ENCODE results near the gene ZXDC. TPM values are rescaled to one million over a fixed set of nuclear protein-coding genes. Genes with fewer than 3 reads are reported as not detected.

The ZXDC gene
- total RNA-seq, 2 donors from 2014 or later, result 30.5 to 31.6 TPM

DNA sequence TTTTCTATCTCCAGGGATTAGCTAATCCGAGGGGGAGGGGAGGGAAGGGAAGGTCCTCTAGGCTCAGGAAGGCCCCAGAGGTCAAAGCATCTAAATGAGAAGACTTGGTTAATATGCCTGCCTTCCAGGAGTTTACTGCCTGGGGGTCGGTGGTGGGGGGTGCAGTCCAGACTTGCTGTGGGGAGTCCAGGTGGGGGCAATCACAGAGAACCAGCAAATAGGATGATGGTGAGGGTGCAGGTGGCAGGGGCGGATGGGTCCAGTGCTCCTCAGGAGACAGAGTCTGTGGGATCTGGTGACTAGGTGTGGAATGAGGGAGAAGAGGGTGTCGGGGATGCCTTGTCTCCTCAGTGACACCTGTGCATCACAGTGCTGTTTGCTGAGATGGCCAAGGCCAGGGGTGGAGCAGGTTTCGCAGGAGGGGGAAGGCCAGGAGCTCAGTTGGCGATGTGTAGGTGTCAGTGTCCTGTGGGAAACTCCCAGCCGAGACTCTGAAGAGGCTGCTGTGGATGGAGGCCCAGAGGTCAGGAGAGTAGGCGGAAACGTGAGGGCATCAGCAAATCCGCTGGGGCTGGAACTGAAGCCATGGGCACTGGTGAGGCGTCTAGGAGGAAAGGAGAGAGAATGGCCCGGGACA is 72.9 kb downstream of the ZXDC start:
- Histone ChIP-seq H3K27ac (ENCODE audit: low read depth, low read length) (no peak overlapping the region), H3K9ac (ENCODE audit: extremely low read depth, low read length, poor library complexity, severe bottlenecking) (no peak overlapping the region), H3K4me1 (ENCODE audit: control insufficient read depth, insufficient read depth, low read length) (no peaks in the 10 kb centered on the region), H3K4me3 (ENCODE audit: low read length) (no peak overlapping the region), H3K27me3 (ENCODE audit: control insufficient read depth, insufficient read depth, low read length, poor library complexity, severe bottlenecking) (no peaks in the 10 kb centered on the region), H3K9me3 (ENCODE audit: control insufficient read depth, low read length) (no peaks in the 10 kb centered on the region), H3K36me3 (ENCODE audit: control insufficient read depth, insufficient read depth, low read length) (no peaks in the 10 kb centered on the region)
- no peak overlapping the region for H3K27ac Mint-ChIP-seq
- DNase-seq, result no peak
- WGBS, 2 experiments (ENCODE audit: insufficient coverage in 1 of 2, insufficient read length in 1 of 2), result 90 to 97% methylated on average over 6 to 12 of the region's 12 CpGs
- peaks cover 2% of the 10 kb centered on the region for H3K27me3 Mint-ChIP-seq (ENCODE audit: insufficient read depth)
- TF ChIP-seq, protein P1, sequence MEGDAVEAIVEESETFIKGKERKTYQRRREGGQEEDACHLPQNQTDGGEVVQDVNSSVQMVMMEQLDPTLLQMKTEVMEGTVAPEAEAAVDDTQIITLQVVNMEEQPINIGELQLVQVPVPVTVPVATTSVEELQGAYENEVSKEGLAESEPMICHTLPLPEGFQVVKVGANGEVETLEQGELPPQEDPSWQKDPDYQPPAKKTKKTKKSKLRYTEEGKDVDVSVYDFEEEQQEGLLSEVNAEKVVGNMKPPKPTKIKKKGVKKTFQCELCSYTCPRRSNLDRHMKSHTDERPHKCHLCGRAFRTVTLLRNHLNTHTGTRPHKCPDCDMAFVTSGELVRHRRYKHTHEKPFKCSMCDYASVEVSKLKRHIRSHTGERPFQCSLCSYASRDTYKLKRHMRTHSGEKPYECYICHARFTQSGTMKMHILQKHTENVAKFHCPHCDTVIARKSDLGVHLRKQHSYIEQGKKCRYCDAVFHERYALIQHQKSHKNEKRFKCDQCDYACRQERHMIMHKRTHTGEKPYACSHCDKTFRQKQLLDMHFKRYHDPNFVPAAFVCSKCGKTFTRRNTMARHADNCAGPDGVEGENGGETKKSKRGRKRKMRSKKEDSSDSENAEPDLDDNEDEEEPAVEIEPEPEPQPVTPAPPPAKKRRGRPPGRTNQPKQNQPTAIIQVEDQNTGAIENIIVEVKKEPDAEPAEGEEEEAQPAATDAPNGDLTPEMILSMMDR (conservative IDR thresholded peaks at IDR 0.05), result no peak
- H3K4me1 Mint-ChIP-seq, result no peaks in the 10 kb centered on the region
- no peak overlapping the region for H3K4me3 Mint-ChIP-seq
- H3K9me3 Mint-ChIP-seq, result no peaks in the 10 kb centered on the region
- no peaks in the 10 kb centered on the region for H3K36me3 Mint-ChIP-seq (ENCODE audit: low read depth)

DNA sequence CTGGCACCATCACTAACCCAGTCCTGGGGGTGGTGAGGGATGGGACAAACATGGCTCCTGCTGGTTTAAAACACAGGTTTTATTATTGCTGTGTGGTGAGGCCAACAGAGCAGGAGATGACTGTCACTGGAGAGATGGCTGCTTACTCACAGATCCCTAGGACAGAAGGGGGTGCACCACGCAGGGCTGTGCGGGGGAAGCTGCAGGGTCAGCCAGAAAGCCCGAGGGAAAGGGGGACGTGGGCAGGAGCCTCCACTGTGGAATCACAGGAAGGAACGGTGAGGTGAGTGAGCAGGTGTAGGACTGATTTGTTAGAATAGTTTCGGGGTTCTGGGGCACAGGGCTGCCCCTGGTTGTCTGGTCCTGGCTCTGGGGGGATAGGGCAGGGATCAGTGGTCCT is 73.5 kb downstream of the ZXDC start:
- Mint-ChIP-seq H3K27me3 (ENCODE audit: insufficient read depth) (peaks cover 2% of the 10 kb centered on the region), H3K27ac (no peak overlapping the region), H3K9me3 (no peaks in the 10 kb centered on the region), H3K4me1 (no peaks in the 10 kb centered on the region), H3K4me3 (no peak overlapping the region), H3K36me3 (ENCODE audit: low read depth) (no peaks in the 10 kb centered on the region)
- Histone ChIP-seq H3K4me1 (ENCODE audit: control insufficient read depth, insufficient read depth, low read length) (no peaks in the 10 kb centered on the region), H3K27me3 (ENCODE audit: control insufficient read depth, insufficient read depth, low read length, poor library complexity, severe bottlenecking) (no peaks in the 10 kb centered on the region), H3K36me3 (ENCODE audit: control insufficient read depth, insufficient read depth, low read length) (no peaks in the 10 kb centered on the region), H3K27ac (ENCODE audit: low read depth, low read length) (no peak overlapping the region), H3K4me3 (ENCODE audit: low read length) (no peak overlapping the region), H3K9ac (ENCODE audit: extremely low read depth, low read length, poor library complexity, severe bottlenecking) (no peak overlapping the region), H3K9me3 (ENCODE audit: control insufficient read depth, low read length) (no peaks in the 10 kb centered on the region)
- DNase-seq, result no peak
- 86 to 96% methylated on average over 3 to 6 of the region's 6 CpGs for WGBS, 2 experiments (ENCODE audit: insufficient coverage in 1 of 2, insufficient read length in 1 of 2)
- TF ChIP-seq, protein P1 (conservative IDR thresholded peaks at IDR 0.05), result no peak

DNA sequence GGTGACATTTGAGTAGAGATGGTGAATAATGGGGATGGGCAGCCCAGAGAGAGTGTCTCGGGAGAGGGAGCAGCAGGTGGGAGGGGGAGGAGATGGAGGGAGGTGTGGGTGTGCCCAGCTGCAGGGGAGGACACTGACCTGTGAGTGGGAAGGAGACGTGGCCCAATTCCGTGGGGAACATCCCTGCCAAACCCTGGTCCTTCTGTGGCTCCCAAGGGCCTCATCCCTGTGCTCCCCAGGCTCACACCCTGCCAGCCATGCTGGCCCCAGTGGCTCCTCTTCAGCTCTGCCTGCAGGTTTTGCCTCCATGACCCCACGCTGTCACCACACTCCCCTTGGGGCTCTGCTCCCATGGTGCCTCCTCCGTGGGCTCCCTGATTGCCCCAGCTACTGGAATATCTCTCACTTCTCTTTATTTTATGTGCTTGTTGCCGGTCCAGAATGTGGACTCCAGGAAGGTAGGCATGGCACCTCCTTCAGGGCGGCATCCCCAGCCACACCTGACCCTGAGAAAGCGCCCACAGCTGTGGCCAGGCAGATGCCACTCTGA is 74.0 kb downstream of the ZXDC start:
- 79 to 82% methylated on average over 6 to 8 of the region's 8 CpGs for WGBS, 2 experiments (ENCODE audit: insufficient coverage in 1 of 2, insufficient read length in 1 of 2)
- no peaks in the 10 kb centered on the region for H3K4me1 ChIP-seq (ENCODE audit: control insufficient read depth, insufficient read depth, low read length)
- DNase-seq, result no peak
- no peak overlapping the region for H3K9ac ChIP-seq (ENCODE audit: extremely low read depth, low read length, poor library complexity, severe bottlenecking)
- no peak overlapping the region for H3K27ac ChIP-seq (ENCODE audit: low read depth, low read length)
- H3K36me3 Mint-ChIP-seq (ENCODE audit: low read depth), result no peaks in the 10 kb centered on the region
- peaks cover 3% of the 10 kb centered on the region for H3K27me3 Mint-ChIP-seq (ENCODE audit: insufficient read depth)
- no peaks in the 10 kb centered on the region for H3K36me3 ChIP-seq (ENCODE audit: control insufficient read depth, insufficient read depth, low read length)
- H3K4me3 Mint-ChIP-seq, result no peak overlapping the region
- H3K9me3 ChIP-seq (ENCODE audit: control insufficient read depth, low read length), result no peaks in the 10 kb centered on the region
- TF ChIP-seq, protein P1 (conservative IDR thresholded peaks at IDR 0.05), result no peak
- H3K4me3 ChIP-seq (ENCODE audit: low read length), result no peak overlapping the region
- H3K27me3 ChIP-seq (ENCODE audit: control insufficient read depth, insufficient read depth, low read length, poor library complexity, severe bottlenecking), result no peaks in the 10 kb centered on the region
- no peaks in the 10 kb centered on the region for H3K9me3 Mint-ChIP-seq
- H3K27ac Mint-ChIP-seq, result no peak overlapping the region
- H3K4me1 Mint-ChIP-seq, result no peaks in the 10 kb centered on the region
